HCT116 (cell line): Measurements from ENCODE around the gene ARID5B. TPM values are rescaled to one million over a fixed set of nuclear protein-coding genes. Genes with fewer than 3 reads are reported as not detected.
A peak's percentile ranks its signal among the peaks of the same experiment; 100 is the strongest.

Experiments used
- ATAC-seq: fragments of 200-7000 bp; cut with Tn5 transposase; 2 replicates; pipeline ENCODE4 v1.9.1; 2020; ENCODE audit warnings: mild to moderate bottlenecking, moderate library complexity
- BruUV-seq: library from RNA; stranded (reverse); fragments of 400-500 nt; replicated peaks from 2 replicates; lab custom pipeline; 2021; lab: Mats Ljungman, UMichigan
- CTCF ChIA-PET: fragments of 300-600 bp; sonication (Branson Sonifier 250); formaldehyde crosslinking; loops from one replicate; lab custom pipeline; 2021; ENCODE audit warnings: antibody characterized with exemption; lab: Charles Lee
- POLR2A ChIA-PET: fragments of 300-600, 350-600 bp; sonication (Branson Sonifier 250); formaldehyde crosslinking; loops from one replicate; lab custom pipeline; 2021; ENCODE audit warnings: antibody characterized with exemption; lab: Charles Lee
- RAD21 ChIA-PET, 2 experiments: fragments of 300-600 bp; sonication (Branson Sonifier 250); formaldehyde crosslinking; loops; one replicate each; lab custom pipeline; 2023; ENCODE audit warnings: low total read pairs in 2 of 2; ENCODE audit not compliant: uncharacterized antibody in 2 of 2, unreplicated experiment in 2 of 2, low non-redundant PET in 1 of 2; lab: Charles Lee
- DNase-seq: peaks from one replicate; pipeline ENCODE4 v3.0.0-alpha.2; 2010; ENCODE audit warnings: low read depth, low spot score
- H2AFZ ChIP-seq: fragments of 200-600 bp; shearing (Covaris generic), sonication (generic); 2 replicates; pipeline ENCODE4 v1.6.1; 2017; ENCODE audit warnings: low read depth, mixed run types, mixed read lengths, antibody characterized with exemption, low read length; ENCODE audit not compliant: poor library complexity, severe bottlenecking
- H3K27ac ChIP-seq: 2 replicates; pipeline ENCODE4 v1.5.1; 2012; ENCODE audit warnings: low read depth, low read length
- H3K27me3 ChIP-seq: fragments of 200-600 bp; sonication (generic); 2 replicates; pipeline ENCODE4 v1.6.1; 2016; ENCODE audit warnings: mixed run types, low read length, mixed read lengths; ENCODE audit not compliant: insufficient read depth
- H3K36me3 ChIP-seq, 2 experiments: fragments of 200-500 bp in 1 of 2; fragments of 200-600 bp in 1 of 2; sonication (Bioruptor generic) in 1 of 2; sonication (generic) in 1 of 2; 2 replicates each; pipeline versions ENCODE4 v1.5.1 to v1.6.1; 2014 to 2016; ENCODE audit warnings: low read length in 2 of 2, inconsistent platforms in 1 of 2, mixed read lengths in 1 of 2, mixed run types in 1 of 2; ENCODE audit not compliant: insufficient read depth in 2 of 2, control insufficient read depth in 1 of 2
- H3K4me1 ChIP-seq, 2 experiments: fragments of 200-600 bp in 1 of 2; sonication (generic) in 1 of 2; 2 replicates each; pipeline versions ENCODE4 v1.5.1 to v1.6.1; 2012 to 2017; ENCODE audit warnings: low read length in 2 of 2, inconsistent platforms in 1 of 2, mild to moderate bottlenecking in 1 of 2, mixed read lengths in 1 of 2, mixed run types in 1 of 2, moderate library complexity in 1 of 2; ENCODE audit not compliant: insufficient read depth in 2 of 2, control insufficient read depth in 1 of 2
- H3K4me2 ChIP-seq: fragments of 200-600 bp; sonication (generic); 2 replicates; pipeline ENCODE4 v1.6.1; 2017; ENCODE audit warnings: mixed run types, low read length, mixed read lengths
- H3K4me3 ChIP-seq, 2 experiments: fragments of 200-600 bp in 1 of 2; sonication (generic) in 1 of 2; replicated peaks in 1 of 2; 2 replicates each; pipeline ENCODE4 v1.5.1; 2011 to 2016; ENCODE audit warnings: low read length in 2 of 2, control low read depth in 1 of 2, low read depth in 1 of 2, mild to moderate bottlenecking in 1 of 2, mixed read lengths in 1 of 2, mixed run types in 1 of 2
- H3K79me2 ChIP-seq: fragments of 200-600 bp; sonication (generic); 2 replicates; pipeline ENCODE4 v1.6.1; 2017; ENCODE audit warnings: mild to moderate bottlenecking, mixed run types, low read length, moderate library complexity, mixed read lengths; ENCODE audit not compliant: insufficient read depth
- H3K9ac ChIP-seq: fragments of 200-600 bp; sonication (generic); 2 replicates; pipeline ENCODE4 v1.6.1; 2016; ENCODE audit warnings: low read length, mixed read lengths
- H3K9me2 ChIP-seq: fragments of 200-600 bp; sonication (generic), shearing (Covaris generic); 2 replicates; pipeline ENCODE4 v1.6.1; 2017; ENCODE audit warnings: mixed run types, mild to moderate bottlenecking, moderate library complexity; ENCODE audit not compliant: insufficient read depth
- H3K9me3 ChIP-seq, 2 experiments: fragments of 200-500 bp in 1 of 2; fragments of 200-600 bp in 1 of 2; sonication (Bioruptor generic) in 1 of 2; sonication (generic) in 1 of 2; 2 replicates each; pipeline ENCODE4 v1.6.1; 2014 to 2017; ENCODE audit warnings: low read length in 2 of 2, mixed read lengths in 2 of 2, inconsistent platforms in 1 of 2, low read depth in 1 of 2, mild to moderate bottlenecking in 1 of 2, mixed run types in 1 of 2, moderate library complexity in 1 of 2; ENCODE audit not compliant: control insufficient read depth in 1 of 2, insufficient read depth in 1 of 2
- H4K20me1 ChIP-seq: fragments of 200-600 bp; sonication (generic), shearing (Covaris generic); 2 replicates; pipeline ENCODE4 v1.6.1; 2017; ENCODE audit warnings: mixed run types, mild to moderate bottlenecking, moderate library complexity; ENCODE audit not compliant: insufficient read depth
- ATF3 ChIP-seq: IDR thresholded peaks from 2 replicates; pipeline ENCODE4 v1.6.1; 2012
- CBX3 ChIP-seq: IDR thresholded peaks from 2 replicates; pipeline ENCODE4 v1.6.1; 2012; ENCODE audit warnings: low read depth
- CTCF ChIP-seq, 3 experiments: fragments of 200-600 bp in 1 of 3; sonication (generic) in 1 of 3; IDR thresholded peaks in 2 of 3; conservative IDR thresholded peaks in 1 of 3; 2 replicates each; pipeline ENCODE4 v1.5.1; 2012 to 2017; ENCODE audit warnings: low read depth in 2 of 3, low read length in 2 of 3, antibody characterized with exemption in 1 of 3, borderline replicate concordance in 1 of 3, control low read depth in 1 of 3, mild to moderate bottlenecking in 1 of 3, mixed read lengths in 1 of 3, mixed run types in 1 of 3, moderate library complexity in 1 of 3; ENCODE audit not compliant: insufficient read depth in 1 of 3
- EZH2 ChIP-seq: fragments of 200-600 bp; sonication (generic); IDR thresholded peaks from 2 replicates; pipeline ENCODE4 v1.6.1; 2017; ENCODE audit warnings: antibody characterized with exemption, mixed run types
- EZH2phosphoT487 ChIP-seq: fragments of 200-600 bp; IDR thresholded peaks from 2 replicates; pipeline ENCODE4 v1.6.1; 2018; ENCODE audit warnings: antibody characterized with exemption, borderline replicate concordance
- FOSL1 ChIP-seq: IDR thresholded peaks from 2 replicates; pipeline ENCODE4 v1.6.1; 2012; ENCODE audit warnings: low read depth
- POLR2A ChIP-seq: IDR thresholded peaks from 2 replicates; pipeline ENCODE4 v1.7.0; 2011; ENCODE audit warnings: borderline replicate concordance; ENCODE audit not compliant: insufficient read depth, insufficient read length; ENCODE audit errors: extremely low read depth
- POLR2AphosphoS5 ChIP-seq: IDR thresholded peaks from 2 replicates; pipeline ENCODE4 v1.6.1; 2011; ENCODE audit warnings: mild to moderate bottlenecking, low read depth, low read length, moderate library complexity
- RAD21 ChIP-seq: IDR thresholded peaks from 2 replicates; pipeline ENCODE4 v1.6.1; 2012; ENCODE audit warnings: low read depth, mild to moderate bottlenecking
- REST ChIP-seq: IDR thresholded peaks from 2 replicates; pipeline ENCODE4 v1.6.1; 2012; ENCODE audit warnings: low read depth
- SRF ChIP-seq: IDR thresholded peaks from 2 replicates; pipeline ENCODE4 v1.6.1; 2012; ENCODE audit warnings: low read depth
- TCF7L2 ChIP-seq: IDR thresholded peaks from 2 replicates; pipeline ENCODE4 v1.7.0; 2011; ENCODE audit warnings: borderline replicate concordance, inconsistent platforms; ENCODE audit not compliant: insufficient read depth, insufficient read length; ENCODE audit errors: extremely low read depth
- ZFX ChIP-seq: fragments of 450-650 bp; IDR thresholded peaks from 2 replicates; pipeline ENCODE4 v1.6.1; 2017
- intact Hi-C: fragments of 100-400 bp; cut with micrococcal nuclease; formaldehyde crosslinking; loops from 2 replicates; pipeline ENCODE4 v1.10.0; 2022
- total RNA-seq: library from RNA; stranded (reverse); gene quantifications from one replicate; pipeline ENCODE4 v1.2.1, GENCODE V29; 2021; ENCODE audit not compliant: unreplicated experiment

ARID5B gene
- total RNA-seq, 1 experiment from 2014 or later: 4.7 TPM

DNA sequence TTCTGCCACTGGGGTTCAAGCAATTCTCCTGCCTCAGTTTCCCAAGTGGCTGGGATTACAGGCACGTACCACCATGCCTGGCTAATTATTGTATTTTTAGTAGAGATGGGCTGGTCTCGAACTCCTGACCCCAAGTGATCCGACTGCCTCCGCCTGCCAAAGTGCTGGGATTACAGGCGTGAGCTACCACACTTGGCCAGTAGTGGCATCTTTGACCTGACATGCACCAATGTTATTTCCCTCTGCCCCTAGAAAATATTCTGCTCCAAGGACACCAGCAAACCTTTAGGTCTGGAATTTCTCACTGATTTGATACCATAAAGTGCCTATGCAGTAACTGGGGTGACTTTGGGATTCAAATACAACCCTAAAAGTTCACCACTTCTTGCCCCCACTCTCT is 179.4 kb downstream of the ARID5B start:
- ChIA-PET CTCF (no interaction called here), RAD21 (no interaction called here), POLR2A (no interaction called here)
- H3K4me1 ChIP-seq: peaks cover 0 to 3% of the 10 kb centered on the region in 2 experiments; a peak in 1 of 4 replicates
- intact Hi-C loops: no loop called here
- no peaks in the 10 kb centered on the region for H3K9me3 ChIP-seq
- no peaks in the 10 kb centered on the region for H3K9me2 ChIP-seq
- DNase-seq (no peak), ATAC-seq (peak; percentile 34; the same call in 1 of the 2 replicates)
- H3K4me2 ChIP-seq: no peak overlapping the region
- no peaks in the 10 kb centered on the region for H3K27me3 ChIP-seq
- no peaks in the 10 kb centered on the region for H4K20me1 ChIP-seq
- no peak for TF ChIP-seq CBX3
- 0 out of 6 replicates have a peak, but pooled peaks of 1 of the 3 experiments have one; percentile 12 for TF ChIP-seq CTCF (IDR thresholded peaks at IDR 0.05 in 2 of 3, conservative IDR thresholded peaks at IDR 0.05 in 1 of 3; ENCODE audit: borderline replicate concordance in 1 of 3, insufficient read depth in 1 of 3, low read depth in 2 of 3, low read length in 2 of 3)
- TF ChIP-seq POLR2A: no peak
- no peaks in the 10 kb centered on the region for H3K79me2 ChIP-seq
- BruUV-seq: no TSS peak
- H3K27ac ChIP-seq: no peak overlapping the region
- peaks cover 0 to 5% of the 10 kb centered on the region in 2 experiments; a peak in 2 of 4 replicates for H3K36me3 ChIP-seq
- H2AFZ ChIP-seq: no peak overlapping the region
- H3K4me3 ChIP-seq: no peak overlapping the region
- no peak overlapping the region for H3K9ac ChIP-seq

DNA sequence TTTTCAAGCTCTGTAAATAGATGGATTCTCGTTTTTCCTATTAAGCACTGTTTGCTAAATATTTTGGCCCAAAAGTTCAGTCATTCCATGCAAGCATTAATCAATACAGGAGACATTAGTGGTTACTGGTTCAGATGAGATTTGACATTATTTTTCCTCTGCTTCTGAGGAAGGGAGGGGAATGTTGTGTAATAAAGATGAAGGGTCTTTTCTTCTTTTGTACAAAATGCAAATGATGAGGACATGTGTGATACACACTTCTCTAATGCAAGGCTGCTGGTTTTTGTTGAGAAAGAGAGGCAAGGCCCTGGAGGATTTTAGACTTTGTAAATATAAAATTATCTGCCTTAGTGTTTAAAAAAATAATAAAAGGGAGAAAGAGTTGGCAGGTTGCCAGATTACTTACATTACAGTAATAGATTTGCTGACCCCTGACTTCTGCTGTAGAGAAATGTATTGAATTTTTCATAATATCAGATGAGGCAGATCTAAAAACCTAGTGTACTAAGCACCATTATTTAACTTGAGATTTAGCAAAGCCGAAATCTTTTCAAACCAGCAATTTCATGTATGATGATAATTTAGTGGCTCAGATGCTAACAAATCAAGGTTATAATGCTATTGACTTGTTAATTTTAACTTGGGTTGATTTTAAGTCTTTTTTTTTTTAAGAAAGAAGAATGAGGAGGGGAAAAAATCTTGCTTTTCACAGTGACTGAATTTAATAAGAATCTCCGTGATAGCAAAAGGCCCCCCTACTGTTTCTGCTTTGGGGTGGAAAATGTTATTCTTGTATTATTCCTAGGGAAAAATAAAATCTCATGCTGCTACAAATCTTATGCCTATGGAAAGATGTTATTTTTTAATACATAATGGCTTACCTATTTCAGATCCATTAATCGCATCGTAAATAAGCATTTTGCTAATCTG is 180.1 kb downstream of the ARID5B start:
- no peak overlapping the region for H3K4me2 ChIP-seq
- intact Hi-C loops: no loop called here
- H3K9me3 ChIP-seq: no peaks in the 10 kb centered on the region
- no peak overlapping the region for H3K9ac ChIP-seq
- DNase-seq (no peak), ATAC-seq (no peak)
- H4K20me1 ChIP-seq: no peaks in the 10 kb centered on the region
- H3K27ac ChIP-seq: no peak overlapping the region
- no peaks in the 10 kb centered on the region for H3K79me2 ChIP-seq
- BruUV-seq: no TSS peak
- no peak overlapping the region for H2AFZ ChIP-seq
- no peaks in the 10 kb centered on the region for H3K27me3 ChIP-seq
- H3K36me3 ChIP-seq: peaks cover 0 to 7% of the 10 kb centered on the region in 2 experiments; a peak in 2 of 4 replicates
- CTCF ChIA-PET: no interaction called here
- H3K4me3 ChIP-seq: no peak overlapping the region
- no peaks in the 10 kb centered on the region for H3K9me2 ChIP-seq
- RAD21 ChIA-PET: no interaction called here
- H3K4me1 ChIP-seq: peaks cover 0 to 3% of the 10 kb centered on the region in 2 experiments; a peak in 1 of 4 replicates
- POLR2A ChIA-PET: no interaction called here
- TF ChIP-seq POLR2A (no peak), ZFX (no peak), RAD21 (no peak), REST (no peak), CBX3 (no peak), TCF7L2 (no peak), ATF3 (no peak), EZH2 (no peak), SRF (no peak), EZH2phosphoT487 (no peak), POLR2AphosphoS5 (no peak), FOSL1 (no peak)
